GM21786 (cell line): ENCODE results near the gene PRCC.

Source experiments
- ATAC-seq: cut with Tn5 transposase; IDR thresholded peaks from one replicate; pipeline ENCODE4 v1.9.1; 2021; ENCODE audit not compliant: unreplicated experiment

PRCC gene

GRCh38 chr1:156767101-156767878 lies at the start of gene PRCC:
TSS of gene PRCC (plus strand) at chr1:156767535. CDS start at chr1:156767772, 237 bp downstream.
- ATAC-seq: peak; percentile 95

GRCh38 chr1:156721131-156721530 lies 46.2 kb upstream of the PRCC start:
- ATAC-seq: no peak

GRCh38 chr1:156721535-156721934 lies 45.8 kb upstream of the PRCC start:
- ATAC-seq: no peak

- ATAC-seq: peak; percentile 40
These were observed 41.6 kb upstream of the PRCC start for GRCh38 chr1:156725683-156726280.

- no peak for ATAC-seq
These were observed 40.6 kb upstream of the PRCC start for GRCh38 chr1:156726549-156727226.

- ATAC-seq: no peak
These were observed 39.8 kb upstream of the PRCC start for GRCh38 chr1:156727492-156727891.

GRCh38 chr1:156727926-156728598 lies 39.3 kb upstream of the PRCC start, which contains the start of gene METTL25B:
TSS of gene METTL25B (plus strand) at chr1:156728469. CDS start at chr1:156729105, 636 bp downstream.
- peak; percentile 40 for ATAC-seq

- ATAC-seq: peak; percentile 90
These were observed 38.5 kb upstream of the PRCC start, which contains the start of gene ISG20L2 for GRCh38 chr1:156728599-156729462. TSS of gene ISG20L2 (minus strand) at chr1:156728766. CDS start at chr1:156727652, 1,114 bp downstream.

- no peak for ATAC-seq
These were observed 33.2 kb upstream of the PRCC start for GRCh38 chr1:156733989-156734584.

GRCh38 chr1:156738407-156738806 lies 28.9 kb upstream of the PRCC start:
- no peak for ATAC-seq

- ATAC-seq: no peak
These were observed 28.4 kb upstream of the PRCC start for GRCh38 chr1:156738916-156739315.

GRCh38 chr1:156740237-156740740 lies 27.0 kb upstream of the PRCC start:
- ATAC-seq: no peak

- ATAC-seq: peak; percentile 86
These were observed 26.4 kb upstream of the PRCC start, which contains the start of gene MRPL24 for GRCh38 chr1:156740741-156741480. TSS of gene MRPL24 (minus strand) at chr1:156741088. CDS start at chr1:156738704, 2,384 bp downstream.

GRCh38 chr1:156741481-156741983 lies 25.8 kb upstream of the PRCC start:
- ATAC-seq: no peak

- ATAC-seq: no peak
These were observed 25.3 kb upstream of the PRCC start for GRCh38 chr1:156742017-156742416.

GRCh38 chr1:156742801-156743200 lies 24.5 kb upstream of the PRCC start:
- ATAC-seq: no peak

- no peak for ATAC-seq
These were observed 23.7 kb upstream of the PRCC start for GRCh38 chr1:156743367-156744302.
